GM19238 (cell line): Measurements from ENCODE around the gene ARPC1B.
"Not testable (repeated sequence)": the region's sequence is repeated elsewhere in the genome, so short reads cannot be mapped to it uniquely, and the experiment has no call there.

Experiments
- DNase-seq: peaks from one replicate; pipeline ENCODE4 v3.0.0; 2011; ENCODE audit warnings: low spot score; ENCODE audit not compliant: insufficient read length

ARPC1B gene

DNA sequence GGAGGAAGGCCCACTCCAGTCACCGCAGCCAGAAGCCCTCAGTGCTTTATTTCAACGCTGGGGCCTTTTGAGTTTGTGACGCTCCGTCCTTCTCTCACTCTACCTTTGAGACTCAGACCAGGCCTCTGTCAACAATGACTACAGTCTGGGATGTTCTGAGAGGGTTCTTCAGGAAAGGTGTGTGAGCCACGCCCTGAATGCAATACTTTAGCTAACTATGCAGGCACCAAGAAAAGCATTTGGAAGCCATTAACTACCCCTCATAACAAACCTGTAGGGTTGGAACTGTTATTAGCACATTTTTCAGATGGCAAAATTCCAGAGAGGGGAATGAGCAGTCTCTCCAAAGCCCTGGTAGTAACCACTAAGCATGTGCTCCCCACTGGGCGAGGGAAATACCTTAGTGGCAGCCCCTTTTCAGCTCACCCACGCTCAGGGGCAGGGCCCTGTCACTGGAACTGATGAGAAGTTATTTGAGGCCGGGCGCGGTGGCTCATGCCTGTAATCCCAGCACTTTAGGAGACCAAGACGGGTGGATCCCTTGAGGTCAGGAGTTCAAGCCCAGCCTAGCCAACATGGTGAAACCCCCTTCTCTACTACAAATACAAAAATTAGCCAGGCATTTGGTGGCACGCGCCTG lies 5.7 kb upstream of the ARPC1B start:
- DNase-seq = no peak

DNA sequence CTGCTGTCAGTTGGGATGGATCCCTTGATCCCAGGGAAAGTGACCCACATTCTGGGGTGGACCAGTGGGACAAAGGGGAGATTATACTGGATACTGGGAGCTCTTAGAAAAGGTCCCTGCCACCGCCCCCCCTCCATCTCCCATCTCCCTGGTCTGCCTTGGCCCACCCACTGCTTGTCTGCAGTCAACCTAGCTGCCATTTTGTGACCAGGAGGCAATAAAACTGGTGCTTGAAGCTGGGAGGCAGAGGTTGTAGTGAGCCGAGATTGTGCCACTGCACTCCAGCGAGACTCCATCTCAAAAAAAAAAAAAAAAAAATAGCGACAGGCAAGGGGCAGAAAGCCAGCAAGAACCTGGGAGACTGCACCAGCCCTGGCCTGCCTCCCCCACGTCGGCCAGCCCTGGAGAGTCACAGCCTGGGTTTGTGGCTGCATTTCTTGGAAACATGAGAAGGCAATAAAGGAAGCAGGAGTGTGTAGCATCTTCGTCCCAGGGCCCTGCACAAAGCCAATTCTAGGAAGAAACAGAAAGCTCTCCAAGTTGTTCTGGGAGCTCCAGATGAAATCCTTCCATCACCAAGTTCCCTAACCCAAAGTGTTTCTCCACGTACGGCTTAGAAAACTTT lies 4.7 kb upstream of the ARPC1B start:
- DNase-seq = no peak

DNA sequence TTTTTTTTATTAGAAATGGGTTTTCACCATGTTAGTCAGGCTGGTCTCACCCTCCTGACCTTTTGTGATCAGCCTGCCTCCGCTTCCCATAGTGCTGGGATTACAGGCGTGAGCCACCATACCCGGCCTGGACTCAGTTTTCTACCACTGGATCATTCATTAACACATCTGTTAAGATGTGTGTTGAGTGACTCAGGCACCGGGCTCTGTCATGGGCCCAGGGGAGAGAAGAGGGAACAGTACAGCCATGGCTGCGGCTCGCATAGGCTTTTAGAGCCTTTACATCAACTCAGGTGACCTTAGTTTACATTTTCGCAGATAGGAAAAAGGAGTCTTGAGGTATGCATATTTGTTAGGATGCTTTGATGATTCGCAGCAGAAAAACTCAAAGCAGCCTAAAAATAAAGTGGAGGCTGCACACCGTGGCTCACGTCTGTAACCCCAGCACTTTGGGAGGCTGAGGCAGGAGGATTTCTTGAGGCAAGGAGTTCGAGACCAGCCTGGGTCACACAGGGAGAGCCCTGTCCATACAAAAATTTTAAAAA lies 3.1 kb upstream of the ARPC1B start:
- no peak for DNase-seq

DNA sequence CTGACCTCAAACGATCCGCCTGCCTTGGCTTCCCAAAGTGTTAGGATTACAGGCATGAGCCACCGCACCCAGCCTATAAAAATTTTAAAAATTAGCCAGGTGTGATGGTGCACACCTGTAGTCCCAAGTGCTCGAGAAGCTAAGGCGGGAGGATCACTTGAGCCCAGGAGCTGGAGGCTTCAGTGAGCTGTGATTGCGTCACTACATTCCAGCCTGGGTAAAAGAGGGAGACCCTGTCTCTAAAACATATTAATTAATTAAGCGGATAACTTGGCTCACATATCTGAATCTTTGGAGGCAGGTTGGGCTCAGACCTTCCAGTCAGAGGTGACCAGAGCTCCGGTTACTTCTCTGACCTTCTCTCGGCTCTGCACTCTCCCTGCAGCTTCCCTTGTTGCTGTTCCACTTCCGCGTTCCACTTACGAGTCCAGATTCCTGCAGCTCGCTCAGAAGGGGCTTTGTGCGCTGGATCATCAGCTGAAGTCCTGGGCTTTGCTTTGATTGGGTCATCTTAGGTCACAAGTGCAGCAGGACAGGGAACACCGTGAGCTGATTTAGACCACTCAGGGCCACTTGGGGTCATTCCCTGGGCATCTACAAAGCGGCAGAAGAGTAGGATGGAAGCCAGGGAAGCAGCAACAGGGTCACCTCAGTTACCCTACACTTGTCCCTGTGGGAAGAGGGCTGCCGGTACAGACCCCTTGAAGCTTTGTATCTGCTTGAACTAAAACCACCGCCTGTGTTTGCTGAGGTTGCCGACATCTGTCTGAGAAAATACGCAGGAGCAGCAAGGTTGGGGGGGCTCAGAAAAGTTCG lies 2.0 kb upstream of the ARPC1B start:
- no peak for DNase-seq

DNA sequence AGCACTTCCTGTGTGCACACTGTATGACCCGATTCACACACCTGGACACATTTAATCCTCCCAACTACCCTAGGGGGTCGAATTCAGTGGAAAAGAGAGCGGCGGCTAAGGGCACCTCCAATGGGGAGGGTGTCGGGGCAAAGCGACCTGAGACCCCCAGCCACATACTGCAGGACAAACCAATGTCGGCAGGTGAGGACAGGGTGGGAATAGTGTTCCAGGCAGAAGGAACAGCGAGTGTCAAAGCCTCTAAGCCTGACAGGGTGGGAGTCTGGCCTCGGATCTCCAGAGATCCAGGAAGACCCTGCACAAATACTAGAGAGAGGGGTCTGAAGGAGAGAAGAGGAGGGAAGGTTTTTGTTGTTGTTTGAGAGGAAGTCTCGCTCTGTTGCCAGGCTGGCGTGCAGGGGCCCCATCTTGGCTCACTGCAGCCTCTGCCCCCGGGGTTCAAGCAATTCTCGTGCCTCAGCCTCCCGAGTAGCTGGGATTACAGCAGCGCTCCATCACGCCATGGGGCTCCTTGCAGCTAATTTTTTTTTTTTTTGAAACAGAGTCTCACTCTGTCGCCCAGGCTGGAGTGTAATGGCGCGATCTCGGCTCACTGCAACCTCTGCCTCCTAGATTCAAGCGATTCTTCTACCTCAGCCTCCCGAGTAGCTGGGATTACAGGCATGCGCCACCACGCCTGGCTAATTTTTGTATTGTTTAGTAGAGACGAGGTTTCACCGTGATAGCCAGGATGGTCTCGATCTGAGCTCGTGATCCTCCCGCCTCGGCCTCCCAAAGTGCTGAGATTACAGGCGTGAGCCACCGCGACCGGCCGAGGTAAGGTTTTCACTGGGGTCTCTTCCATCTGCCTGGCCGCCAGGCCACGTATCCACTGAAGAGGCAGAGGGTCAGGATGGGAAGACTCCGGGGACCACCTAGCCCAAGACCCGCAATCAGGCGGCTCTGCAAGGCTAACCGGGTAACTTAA lies 1.2 kb upstream of the ARPC1B start:
- no peak for DNase-seq

DNA sequence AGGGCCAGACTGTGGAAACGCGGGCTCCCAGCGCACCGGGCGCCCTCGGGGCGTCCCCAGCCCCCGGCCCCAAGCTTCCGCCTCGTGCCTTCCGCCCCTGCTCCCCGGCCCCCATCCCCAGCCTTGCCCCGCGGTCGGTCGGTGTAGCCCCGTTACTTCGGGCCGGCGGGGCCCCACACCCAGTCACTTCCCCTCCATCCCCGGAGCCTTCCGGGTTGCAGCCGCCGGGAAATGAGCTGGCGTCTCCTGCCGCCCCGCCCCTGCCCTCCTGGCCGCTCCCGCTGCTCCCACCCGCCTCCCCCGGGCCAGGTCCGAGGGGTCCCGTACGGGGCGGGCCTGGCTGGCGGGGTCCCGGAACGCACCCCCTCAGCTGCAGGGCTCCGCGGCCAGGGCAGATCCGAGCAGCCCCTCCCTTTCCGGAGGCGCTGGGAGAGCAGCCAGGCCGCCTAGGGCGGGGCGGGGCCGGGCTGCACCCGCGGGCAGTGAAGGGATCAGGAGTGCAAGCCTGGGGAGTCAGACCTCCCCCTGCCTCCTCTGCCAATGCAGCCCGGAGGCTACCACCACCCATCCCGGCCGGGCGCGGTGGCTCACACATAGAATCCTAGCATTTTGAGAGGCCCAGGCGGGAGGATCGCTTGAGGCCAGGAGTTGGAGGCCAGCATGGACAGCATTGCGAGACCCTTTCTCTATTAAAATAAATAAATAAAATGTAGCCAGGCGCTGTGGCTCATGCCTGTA lies 709 bp downstream of the ARPC1B start:
- peak; percentile 72 for DNase-seq

DNA sequence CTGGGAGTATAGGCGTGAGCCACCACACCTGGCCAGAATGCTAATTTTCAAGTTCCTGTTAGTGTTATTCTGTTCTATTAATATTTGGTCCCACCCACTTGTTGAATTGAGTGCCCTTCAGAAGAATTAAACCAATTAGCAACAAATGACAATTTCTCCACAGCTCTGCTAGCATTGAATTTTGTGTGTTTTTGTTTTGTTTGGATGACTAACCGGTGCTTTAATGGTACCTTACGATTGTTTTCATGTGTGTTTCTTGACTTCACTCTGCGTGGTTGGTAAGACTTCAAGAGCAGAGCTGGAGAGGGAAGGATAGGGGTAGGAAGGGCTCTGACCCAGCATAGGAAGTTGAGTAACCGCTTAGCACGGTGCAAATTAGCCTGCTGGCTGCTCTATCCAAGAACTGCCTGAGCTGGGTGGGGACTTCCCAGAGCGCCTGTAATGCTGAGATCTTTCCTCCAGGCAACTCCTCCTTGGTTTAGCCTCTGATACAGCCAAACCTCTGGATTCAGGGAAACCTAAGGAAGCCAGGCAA lies 4.6 kb downstream of the ARPC1B start:
- no peak for DNase-seq

DNA sequence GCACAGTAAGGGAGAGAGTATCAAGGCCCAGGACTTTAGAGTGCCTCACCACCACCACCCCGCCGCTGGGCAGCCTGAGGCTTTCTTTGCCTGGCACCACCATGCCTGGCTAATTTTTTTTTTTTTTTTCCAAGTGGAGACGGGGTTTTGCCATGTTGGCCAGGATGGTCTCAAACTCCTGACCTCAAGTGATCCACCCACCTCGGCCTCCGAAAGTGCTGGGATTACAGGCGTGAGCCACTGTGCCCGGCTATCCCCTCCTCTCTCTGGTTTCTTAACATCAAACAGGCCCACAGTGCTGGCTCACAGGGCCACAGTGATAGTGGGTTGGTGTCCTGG lies 5.1 kb downstream of the ARPC1B start:
- DNase-seq = not testable (repeated sequence)

DNA sequence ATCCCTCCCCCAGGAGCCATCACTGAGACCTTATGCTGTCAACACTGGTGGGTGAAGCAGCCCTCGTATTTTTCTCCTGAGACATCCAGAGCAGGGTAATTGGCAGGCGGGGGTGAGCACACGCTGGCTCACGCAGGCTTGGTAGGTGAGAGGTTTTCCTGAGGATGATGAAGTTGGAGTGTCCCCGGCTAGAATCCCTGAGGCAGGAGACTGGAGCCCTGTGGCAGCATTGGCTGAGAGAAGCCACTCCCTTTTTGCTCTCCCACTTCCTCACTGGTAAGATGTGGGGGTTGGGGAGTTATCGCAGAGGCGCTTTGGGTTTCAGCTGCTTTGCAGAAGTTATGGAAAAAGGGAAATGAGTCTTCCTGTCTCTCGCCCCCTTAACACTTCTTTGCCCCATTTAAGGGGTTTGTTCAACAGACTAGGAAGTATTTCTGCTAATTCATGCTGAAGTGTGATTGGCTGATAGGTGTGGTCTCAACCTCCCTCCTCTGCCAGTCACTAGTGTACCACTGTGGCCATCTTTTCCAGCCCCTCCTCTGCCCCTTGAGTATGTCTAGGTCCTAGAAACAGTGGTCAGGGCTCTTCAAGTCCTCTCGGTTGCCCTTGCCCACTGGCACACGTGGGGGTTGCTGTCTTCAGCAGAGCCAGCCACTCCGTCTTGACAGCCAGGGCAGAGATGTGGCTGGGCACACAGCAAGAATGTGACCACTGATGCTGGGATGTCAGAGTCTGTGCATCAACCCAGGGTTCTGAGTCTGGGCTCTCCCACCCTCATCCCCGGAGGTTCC lies 5.7 kb downstream of the ARPC1B start:
- DNase-seq = peak; percentile 52

DNA sequence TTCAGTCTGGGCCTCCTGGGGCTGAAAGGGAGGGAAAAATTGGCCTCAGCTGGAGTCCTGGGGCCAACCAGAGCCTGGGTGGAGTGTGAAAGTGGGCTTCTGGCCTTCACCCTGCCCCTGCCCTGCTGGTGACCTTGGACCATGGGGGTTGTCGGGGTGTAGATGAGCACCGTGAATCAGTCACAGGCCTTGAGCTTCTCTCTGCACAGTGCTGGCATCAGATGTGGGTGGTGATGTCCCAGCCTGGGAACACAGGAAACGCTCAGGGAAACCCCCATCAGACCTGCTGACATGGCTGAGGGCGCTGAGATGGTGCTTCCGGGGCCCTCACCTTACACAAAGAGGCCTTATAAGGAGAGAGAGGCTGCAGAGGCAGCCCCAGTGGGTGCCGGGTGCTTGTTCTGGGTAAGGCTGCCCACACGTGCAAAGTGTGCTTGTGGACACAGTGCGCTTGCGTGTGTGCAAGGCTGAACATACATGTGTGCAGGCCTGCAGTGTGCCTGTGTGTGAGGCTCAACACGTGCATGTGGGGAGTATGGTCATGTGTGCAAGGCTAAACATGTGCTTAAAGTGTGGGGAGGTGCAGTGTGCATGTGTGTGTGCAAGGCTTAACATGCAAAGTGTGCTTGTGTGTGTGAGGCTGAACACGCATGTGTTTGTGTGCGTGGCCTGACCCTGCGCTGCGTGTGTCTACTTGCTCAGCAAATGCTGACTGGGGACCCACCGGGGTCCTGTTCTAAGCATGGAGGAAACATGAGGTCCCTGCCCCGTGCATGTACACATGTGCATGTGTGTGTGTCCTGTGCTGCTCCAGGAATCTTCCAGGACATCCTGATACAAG lies 6.5 kb downstream of the ARPC1B start:
- DNase-seq = peak; percentile 78

DNA sequence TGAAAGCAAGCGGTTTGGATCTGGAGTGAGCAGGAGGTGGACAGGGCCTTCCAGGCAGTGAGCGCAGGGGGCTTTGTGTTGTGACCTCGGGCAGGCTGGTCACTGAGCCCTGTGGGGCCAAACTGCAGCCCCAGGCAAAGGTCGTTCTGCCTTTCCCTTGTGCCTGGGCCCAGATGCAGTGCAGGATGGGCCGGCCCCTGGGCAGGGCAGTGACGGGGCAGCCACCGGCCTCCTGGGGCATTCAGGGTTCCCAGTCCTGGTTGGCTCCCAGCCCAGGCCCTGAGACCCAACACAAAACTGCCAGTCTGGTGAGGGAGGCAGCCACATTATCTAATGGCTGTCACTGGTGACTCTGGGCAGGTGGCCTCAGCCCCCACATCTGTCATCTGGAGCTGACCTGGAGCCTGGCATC lies 7.1 kb downstream of the ARPC1B start:
- DNase-seq = no peak

DNA sequence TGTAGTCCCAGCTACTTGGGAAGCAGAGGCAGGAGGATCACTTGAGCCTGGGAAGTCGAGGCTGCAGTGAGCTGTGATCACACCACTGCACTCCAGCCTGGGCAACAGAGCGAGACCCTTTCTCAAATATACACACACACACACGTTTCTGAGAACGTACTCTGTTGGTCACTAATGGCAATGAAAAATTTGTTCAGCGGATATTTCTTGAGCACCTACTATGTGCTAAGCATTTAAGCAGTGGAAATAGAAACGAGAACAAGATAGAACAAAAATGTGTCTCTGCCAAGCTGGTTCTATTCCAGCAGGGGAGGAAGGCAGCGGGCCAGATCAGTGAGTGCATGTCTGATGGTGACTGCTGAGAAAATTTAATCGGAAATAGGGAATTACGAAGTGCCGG lies 8.7 kb downstream of the ARPC1B start:
- no peak for DNase-seq

DNA sequence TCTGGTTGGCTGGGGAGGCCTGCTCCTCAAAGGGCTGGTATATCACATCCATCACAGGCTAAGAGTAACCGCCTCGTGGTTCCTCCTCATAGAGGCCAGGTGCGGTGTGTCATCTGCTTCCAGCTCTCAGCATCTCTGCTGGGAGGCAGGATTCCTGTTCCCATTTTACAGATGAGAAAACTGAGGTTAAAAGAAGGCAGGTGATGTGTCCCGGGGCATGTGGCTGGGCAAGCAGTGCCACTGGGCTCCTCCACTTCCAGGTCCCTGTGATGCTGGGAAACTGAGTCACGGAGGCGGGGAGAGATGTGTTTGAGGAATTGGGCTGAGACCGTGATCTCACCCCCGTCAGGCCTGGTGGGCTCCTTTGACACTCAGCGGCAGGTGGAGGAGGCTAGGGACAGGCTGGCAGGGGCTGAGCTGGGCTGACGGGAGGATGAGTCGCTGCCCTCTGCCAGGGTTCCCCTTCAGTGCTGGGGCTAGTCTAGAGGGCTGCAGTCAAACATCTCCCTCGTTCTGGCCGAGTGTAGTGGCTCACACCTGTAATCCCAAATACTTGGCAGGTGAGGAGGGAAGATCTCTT lies 9.4 kb downstream of the ARPC1B start:
- DNase-seq = no peak

DNA sequence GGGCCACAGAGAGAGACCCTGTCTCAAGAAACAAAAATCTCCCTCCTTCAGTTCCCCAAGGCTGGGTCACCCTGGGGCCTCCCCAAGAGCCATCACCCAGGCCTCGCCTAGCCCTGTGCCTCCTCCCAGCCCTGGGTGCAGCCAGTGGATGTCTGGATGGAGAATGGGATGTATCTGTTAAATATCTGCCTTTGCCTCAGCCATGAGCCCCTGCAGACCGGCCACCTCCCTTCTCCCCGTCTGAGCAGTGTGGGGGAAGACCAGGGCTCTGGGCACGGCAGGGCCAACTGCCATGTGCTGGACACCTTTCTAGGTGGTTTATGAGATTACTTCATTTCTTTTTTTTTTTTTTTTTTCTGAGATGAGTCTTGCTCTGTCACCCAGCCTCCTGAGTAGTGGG lies 10.0 kb downstream of the ARPC1B start:
- no peak for DNase-seq

DNA sequence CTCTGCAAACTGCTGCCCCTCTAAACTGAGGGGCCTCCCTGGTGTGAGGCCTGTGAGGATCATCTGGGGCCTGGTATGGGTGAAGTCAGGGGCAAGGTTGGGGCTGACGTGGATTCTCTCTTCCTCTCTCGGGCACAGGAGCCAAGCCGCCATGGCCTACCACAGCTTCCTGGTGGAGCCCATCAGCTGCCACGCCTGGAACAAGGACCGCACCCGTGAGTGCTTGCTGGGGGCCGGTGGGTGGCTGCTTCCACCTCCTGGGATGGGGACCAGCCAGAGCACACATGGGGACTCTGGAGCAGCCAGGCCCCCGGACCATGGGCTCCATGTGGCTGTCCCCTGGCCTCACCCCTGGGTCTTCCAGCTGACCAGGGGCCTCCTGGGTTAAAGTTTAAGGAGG lies 11.0 kb downstream of the ARPC1B start:
- DNase-seq = no peak

DNA sequence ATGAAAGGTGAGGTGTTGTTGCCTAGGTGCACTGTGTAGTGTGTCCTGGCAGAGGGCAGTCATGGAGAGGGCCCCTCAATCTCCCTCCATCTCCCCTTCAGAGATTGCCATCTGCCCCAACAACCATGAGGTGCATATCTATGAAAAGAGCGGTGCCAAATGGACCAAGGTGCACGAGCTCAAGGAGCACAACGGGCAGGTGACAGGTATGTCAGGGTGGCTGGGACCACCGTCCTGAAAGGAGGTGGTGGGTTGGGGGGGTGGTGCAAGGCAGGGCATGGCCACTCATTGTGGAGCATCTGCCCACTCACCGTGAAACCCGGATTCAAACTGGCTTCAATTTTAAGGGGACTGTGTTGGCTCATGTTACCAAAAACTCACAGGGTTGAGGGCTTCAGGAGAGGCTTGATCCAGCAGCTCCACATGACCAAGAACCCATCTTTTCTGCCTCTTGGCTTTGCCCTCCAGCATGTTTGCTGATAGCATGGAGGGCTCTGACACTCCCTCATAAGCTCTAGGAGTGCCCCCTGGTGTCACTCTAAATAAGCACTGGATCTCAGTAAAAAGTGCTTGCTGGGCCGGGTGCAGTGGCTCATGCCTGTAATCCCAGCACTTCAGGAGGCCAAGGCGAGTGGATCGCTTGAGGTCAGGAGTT lies 12.2 kb downstream of the ARPC1B start:
- no peak for DNase-seq

DNA sequence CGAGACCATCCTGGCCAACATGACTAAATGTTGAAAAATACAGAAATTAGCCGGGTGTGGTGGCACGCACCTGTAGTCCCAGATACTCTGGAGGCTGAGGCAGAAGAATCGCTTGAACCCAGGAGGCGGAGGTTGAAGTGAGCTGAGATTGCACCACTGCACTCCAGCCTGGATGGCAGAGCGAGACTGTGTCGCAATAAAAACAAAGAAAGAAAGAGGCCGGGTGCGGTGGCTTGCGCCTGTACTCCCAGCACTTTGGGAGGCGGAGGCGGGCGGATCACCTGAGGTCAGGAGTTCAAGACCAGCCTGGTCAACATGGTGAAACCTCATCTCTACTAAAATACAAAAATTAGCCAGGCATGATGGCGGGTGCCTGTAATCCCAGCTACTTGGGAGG lies 12.7 kb downstream of the ARPC1B start:
- not testable (repeated sequence) for DNase-seq

DNA sequence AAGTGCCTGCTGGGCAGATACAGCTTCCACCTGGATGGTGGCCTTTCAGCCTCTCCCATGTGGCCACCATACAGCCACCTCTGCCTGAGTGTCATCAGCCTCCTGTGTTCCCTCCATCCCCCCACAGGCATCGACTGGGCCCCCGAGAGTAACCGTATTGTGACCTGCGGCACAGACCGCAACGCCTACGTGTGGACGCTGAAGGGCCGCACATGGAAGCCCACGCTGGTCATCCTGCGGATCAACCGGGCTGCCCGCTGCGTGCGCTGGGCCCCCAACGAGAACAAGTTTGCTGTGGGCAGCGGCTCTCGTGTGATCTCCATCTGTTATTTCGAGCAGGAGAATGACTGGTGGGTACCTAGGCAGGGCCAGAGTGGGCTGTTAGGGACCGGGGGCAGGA lies 13.4 kb downstream of the ARPC1B start:
- no peak for DNase-seq
